Adrenal gland (tissue), 5 donors: ENCODE data around the gene C9.
"Not testable (repeated sequence)": the region's sequence is repeated elsewhere in the genome, so short reads cannot be mapped to it uniquely, and the experiment has no call there.

Experiments
- CTCF ChIP-seq, 6 experiments: fragments of 450-650 bp in 4 of 6; fragments of 200-600 bp in 2 of 6; sonication (generic) in 1 of 6; IDR thresholded peaks; 1 replicate in 5 of 6; 2 replicates in 1 of 6; pipeline versions ENCODE4 v1.5.1 to v1.8.0; 2016 to 2021; ENCODE audit warnings: antibody characterized with exemption in 6 of 6, mild to moderate bottlenecking in 2 of 6, moderate library complexity in 1 of 6
- POLR2A ChIP-seq, 2 donors: fragments of 450-650 bp; IDR thresholded peaks; one replicate each; pipeline ENCODE4 v1.6.1; 2017; ENCODE audit warnings: antibody characterized with exemption in 2 of 2, mild to moderate bottlenecking in 2 of 2, moderate library complexity in 1 of 2
- donor health status: DM: no; HTN: no; CAD: no.

- TF ChIP-seq CTCF, POLR2A (IDR thresholded peaks at IDR 0.05): not testable (repeated sequence)
Observed at GRCh38 chr5:39402140-39402539, 37.8 kb upstream of the C9 start.
